Measurements from ENCODE around the gene PAXIP1.

PAXIP1 gene

DNA sequence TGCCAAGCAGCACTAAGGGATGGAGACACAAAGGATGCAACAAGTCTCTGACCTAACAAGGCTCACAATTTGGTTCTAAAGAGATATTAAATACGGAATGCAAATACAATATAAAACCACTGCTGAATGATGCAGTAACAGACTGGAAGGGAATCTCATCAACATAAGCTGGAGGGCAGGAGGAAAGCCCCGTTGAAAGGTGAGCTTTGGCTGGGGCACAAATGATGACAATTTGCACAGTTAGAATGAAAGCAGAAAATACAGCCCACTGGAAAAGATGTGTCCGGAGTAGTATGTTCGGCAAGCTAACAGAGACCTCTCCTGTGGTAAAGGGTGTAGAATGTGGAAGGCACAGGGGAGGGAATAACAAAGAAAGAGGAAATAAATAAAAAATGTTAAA lies 26.1 kb downstream of the PAXIP1 start:
- Histone ChIP-seq H3K36me3 (replicated peaks; ENCODE audit: insufficient read depth, low read length) (peaks cover 15% of the 10 kb centered on the region; the same call in 1 of the 2 replicates), H2AFZ (ENCODE audit: low read length) (no peak overlapping the region), H3K9me3 (replicated peaks; ENCODE audit: insufficient read depth, low read length) (no peaks in the 10 kb centered on the region), H3K4me3 (ENCODE audit: low read length) (no peak overlapping the region), H3K27me3 (replicated peaks; ENCODE audit: insufficient read depth, low read length) (no peaks in the 10 kb centered on the region), H3K9ac (ENCODE audit: low read length) (no peak overlapping the region), H4K20me1 (ENCODE audit: insufficient read depth, low read length) (no peaks in the 10 kb centered on the region), H3K4me1 (ENCODE audit: low read length) (no peaks in the 10 kb centered on the region), H3F3A (ENCODE audit: insufficient read depth, low read length) (no peaks in the 10 kb centered on the region), H3K79me2 (ENCODE audit: low read length) (peaks cover 15% of the 10 kb centered on the region), H3K9me2 (replicated peaks; ENCODE audit: insufficient read depth, low read length) (no peaks in the 10 kb centered on the region), H3K4me2 (ENCODE audit: low read depth, low read length) (no peak overlapping the region), H3K27ac (ENCODE audit: low read length) (no peak overlapping the region)
- no peak for DNase-seq
- TF ChIP-seq, protein P1, sequence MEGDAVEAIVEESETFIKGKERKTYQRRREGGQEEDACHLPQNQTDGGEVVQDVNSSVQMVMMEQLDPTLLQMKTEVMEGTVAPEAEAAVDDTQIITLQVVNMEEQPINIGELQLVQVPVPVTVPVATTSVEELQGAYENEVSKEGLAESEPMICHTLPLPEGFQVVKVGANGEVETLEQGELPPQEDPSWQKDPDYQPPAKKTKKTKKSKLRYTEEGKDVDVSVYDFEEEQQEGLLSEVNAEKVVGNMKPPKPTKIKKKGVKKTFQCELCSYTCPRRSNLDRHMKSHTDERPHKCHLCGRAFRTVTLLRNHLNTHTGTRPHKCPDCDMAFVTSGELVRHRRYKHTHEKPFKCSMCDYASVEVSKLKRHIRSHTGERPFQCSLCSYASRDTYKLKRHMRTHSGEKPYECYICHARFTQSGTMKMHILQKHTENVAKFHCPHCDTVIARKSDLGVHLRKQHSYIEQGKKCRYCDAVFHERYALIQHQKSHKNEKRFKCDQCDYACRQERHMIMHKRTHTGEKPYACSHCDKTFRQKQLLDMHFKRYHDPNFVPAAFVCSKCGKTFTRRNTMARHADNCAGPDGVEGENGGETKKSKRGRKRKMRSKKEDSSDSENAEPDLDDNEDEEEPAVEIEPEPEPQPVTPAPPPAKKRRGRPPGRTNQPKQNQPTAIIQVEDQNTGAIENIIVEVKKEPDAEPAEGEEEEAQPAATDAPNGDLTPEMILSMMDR (IDR thresholded peaks at IDR 0.05; ENCODE audit: low read length) = no peak
- TF ChIP-seq EZH2 (optimal IDR thresholded peaks at IDR 0.05; ENCODE audit: low read depth, low read length) (no peak), EZH2phosphoT487 (IDR thresholded peaks at IDR 0.05; ENCODE audit: low read length) (no peak)

DNA sequence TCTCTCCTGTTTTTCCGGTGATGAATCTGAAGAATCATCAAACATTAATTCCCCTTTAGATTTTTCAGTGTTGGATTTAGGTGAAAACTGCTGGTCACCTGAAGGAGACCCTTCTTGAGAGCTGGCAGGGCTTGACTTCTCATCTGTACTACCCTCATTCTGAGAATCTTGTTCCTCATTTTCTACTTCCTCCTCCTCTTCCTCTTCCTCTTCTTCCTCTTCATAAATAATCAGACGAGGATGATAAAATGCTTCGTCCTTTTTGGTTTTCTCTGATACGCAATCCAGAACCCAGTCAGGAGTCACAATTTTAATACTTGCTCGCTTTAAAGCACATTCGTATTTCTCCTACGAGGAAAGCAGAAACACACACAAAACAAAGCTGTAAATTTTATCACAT lies 26.9 kb downstream of the PAXIP1 start:
- Histone ChIP-seq H3K9me3 (replicated peaks; ENCODE audit: insufficient read depth, low read length) (no peaks in the 10 kb centered on the region), H3K9ac (ENCODE audit: low read length) (no peak overlapping the region), H3K9me2 (replicated peaks; ENCODE audit: insufficient read depth, low read length) (no peaks in the 10 kb centered on the region), H2AFZ (ENCODE audit: low read length) (no peak overlapping the region), H3F3A (ENCODE audit: insufficient read depth, low read length) (no peaks in the 10 kb centered on the region), H4K20me1 (ENCODE audit: insufficient read depth, low read length) (no peaks in the 10 kb centered on the region), H3K4me1 (ENCODE audit: low read length) (no peaks in the 10 kb centered on the region), H3K79me2 (ENCODE audit: low read length) (peaks cover 23% of the 10 kb centered on the region), H3K4me3 (ENCODE audit: low read length) (no peak overlapping the region), H3K27ac (ENCODE audit: low read length) (no peak overlapping the region), H3K4me2 (ENCODE audit: low read depth, low read length) (no peak overlapping the region), H3K36me3 (replicated peaks; ENCODE audit: insufficient read depth, low read length) (peaks cover 15% of the 10 kb centered on the region; the same call in 1 of the 2 replicates), H3K27me3 (replicated peaks; ENCODE audit: insufficient read depth, low read length) (no peaks in the 10 kb centered on the region)
- no peak for DNase-seq
- TF ChIP-seq, protein P1 (IDR thresholded peaks at IDR 0.05; ENCODE audit: low read length) = no peak
- TF ChIP-seq EZH2 (optimal IDR thresholded peaks at IDR 0.05; ENCODE audit: low read depth, low read length) (no peak), EZH2phosphoT487 (IDR thresholded peaks at IDR 0.05; ENCODE audit: low read length) (no peak)

DNA sequence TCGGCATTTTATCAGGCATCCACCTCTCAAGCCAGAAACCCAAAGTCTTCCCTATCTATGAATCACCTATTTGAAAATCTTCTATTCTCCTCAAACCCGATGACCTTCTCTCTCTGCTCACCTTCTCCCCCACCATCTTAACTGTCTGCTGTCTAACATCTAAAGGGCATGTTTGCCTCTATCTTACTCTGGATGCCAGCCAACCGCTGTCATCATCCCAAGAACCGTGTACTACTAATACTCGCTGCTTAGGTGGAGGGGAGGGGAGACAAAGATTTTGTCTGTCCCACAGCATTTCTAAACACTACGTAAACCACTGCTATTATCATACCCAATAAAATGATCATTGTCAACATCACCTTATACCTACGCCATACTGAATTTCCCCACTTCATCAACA lies 29.5 kb downstream of the PAXIP1 start:
- Histone ChIP-seq H3K4me2 (ENCODE audit: low read depth, low read length) (no peak overlapping the region), H2AFZ (ENCODE audit: low read length) (no peak overlapping the region), H3F3A (ENCODE audit: insufficient read depth, low read length) (no peaks in the 10 kb centered on the region), H3K36me3 (replicated peaks; ENCODE audit: insufficient read depth, low read length) (peaks cover 10% of the 10 kb centered on the region; the same call in 1 of the 2 replicates), H3K27ac (ENCODE audit: low read length) (no peak overlapping the region), H3K27me3 (replicated peaks; ENCODE audit: insufficient read depth, low read length) (no peaks in the 10 kb centered on the region), H3K4me1 (ENCODE audit: low read length) (no peaks in the 10 kb centered on the region), H3K9me3 (replicated peaks; ENCODE audit: insufficient read depth, low read length) (no peaks in the 10 kb centered on the region), H3K9me2 (replicated peaks; ENCODE audit: insufficient read depth, low read length) (no peaks in the 10 kb centered on the region), H3K79me2 (ENCODE audit: low read length) (peaks cover 26% of the 10 kb centered on the region), H3K4me3 (ENCODE audit: low read length) (no peak overlapping the region), H4K20me1 (ENCODE audit: insufficient read depth, low read length) (no peaks in the 10 kb centered on the region), H3K9ac (ENCODE audit: low read length) (no peak overlapping the region)
- DNase-seq = no peak
- TF ChIP-seq, protein P1 (IDR thresholded peaks at IDR 0.05; ENCODE audit: low read length) = no peak
- no peak for TF ChIP-seq EZH2phosphoT487 (IDR thresholded peaks at IDR 0.05; ENCODE audit: low read length)
- TF ChIP-seq EZH2 (optimal IDR thresholded peaks at IDR 0.05; ENCODE audit: low read depth, low read length) = no peak

Measured in MM.1S (cell line).